Fibroblast of lung (primary cell): ENCODE results near the gene SYT15. TPM values are rescaled to one million over a fixed set of nuclear protein-coding genes. Genes with fewer than 3 reads are reported as not detected.

Experiments used
- DNase-seq, 2 donors: peaks; one replicate each; pipeline versions ENCODE4 v3.0.0 to v3.0.0-alpha.2; 2010; ENCODE audit warnings: low read depth in 2 of 2
- H2AFZ ChIP-seq: 2 replicates; pipeline ENCODE4 v1.5.1; 2012; ENCODE audit warnings: low read length, control low read depth, inconsistent platforms
- H3K27ac ChIP-seq: 2 replicates; pipeline ENCODE4 v1.5.1; 2011; ENCODE audit warnings: low read length, control low read depth; ENCODE audit not compliant: insufficient read depth
- H3K27me3 ChIP-seq: 2 replicates; pipeline ENCODE4 v1.5.1; 2011; ENCODE audit warnings: mild to moderate bottlenecking, low read length; ENCODE audit not compliant: control insufficient read depth, insufficient read depth
- H3K36me3 ChIP-seq: 2 replicates; pipeline ENCODE4 v1.5.1; 2011; ENCODE audit warnings: low read length; ENCODE audit not compliant: control insufficient read depth, insufficient read depth
- H3K4me1 ChIP-seq: 2 replicates; pipeline ENCODE4 v1.5.1; 2011; ENCODE audit warnings: low read length; ENCODE audit not compliant: control insufficient read depth, insufficient read depth; ENCODE audit errors: extremely low read depth
- H3K4me2 ChIP-seq: 2 replicates; pipeline ENCODE4 v1.5.1; 2011; ENCODE audit warnings: low read length, control low read depth; ENCODE audit not compliant: insufficient read depth; ENCODE audit errors: extremely low read depth
- H3K4me3 ChIP-seq, 4 experiments: fragments of 200-600 bp in 1 of 4; sonication (generic) in 1 of 4; replicated peaks in 1 of 4; 2 replicates each; pipeline ENCODE4 v1.5.1; 2011 to 2016; ENCODE audit warnings: low read length in 4 of 4, low read depth in 3 of 4, mild to moderate bottlenecking in 3 of 4, control low read depth in 2 of 4, inconsistent platforms in 1 of 4, mixed read lengths in 1 of 4; ENCODE audit not compliant: insufficient read depth in 1 of 4; ENCODE audit errors: control extremely low read depth in 1 of 4
- H3K79me2 ChIP-seq: 2 replicates; pipeline ENCODE4 v1.5.1; 2012; ENCODE audit warnings: mild to moderate bottlenecking, low read length, inconsistent platforms; ENCODE audit not compliant: control insufficient read depth, insufficient read depth
- H3K9ac ChIP-seq: 2 replicates; pipeline ENCODE4 v1.5.1; 2011; ENCODE audit warnings: mild to moderate bottlenecking, low read length, control low read depth; ENCODE audit not compliant: insufficient read depth
- H3K9me3 ChIP-seq: 2 replicates; pipeline ENCODE4 v1.5.1; 2012; ENCODE audit warnings: low read depth, low read length; ENCODE audit not compliant: control insufficient read depth, insufficient read depth
- H4K20me1 ChIP-seq: 2 replicates; pipeline ENCODE4 v1.5.1; 2011; ENCODE audit warnings: low read length; ENCODE audit not compliant: control insufficient read depth, insufficient read depth; ENCODE audit errors: extremely low read depth
- CTCF ChIP-seq, 2 donors: IDR thresholded peaks in 1 of 2; conservative IDR thresholded peaks in 1 of 2; 1 replicate in 1 of 2; 2 replicates in 1 of 2; pipeline ENCODE4 v1.5.1; 2011 to 2012; ENCODE audit warnings: low read length in 2 of 2, control low read depth in 1 of 2, inconsistent platforms in 1 of 2, low read depth in 1 of 2, mild to moderate bottlenecking in 1 of 2
- EZH2 ChIP-seq: IDR thresholded peaks from 2 replicates; pipeline ENCODE4 v1.5.1; 2012; ENCODE audit warnings: low read length, control low read depth, mild to moderate bottlenecking; ENCODE audit errors: missing control alignments
- polyA plus RNA-seq, 2 donors: library from polyadenylated mRNA; depleted of rRNA in 1 of 2; stranded (reverse) in 1 of 2; unstranded in 1 of 2; fragments of >200 nt; gene quantifications; 2 replicates each; pipeline ENCODE4 v1.2.1, GENCODE V29; 2011 to 2012; ENCODE audit warnings: missing spikeins in 1 of 2
- total RNA-seq: library from RNA; depleted of rRNA; stranded (reverse); fragments of >200 nt; gene quantifications from 2 replicates; pipeline ENCODE4 v1.2.1, GENCODE V29; 2014

The SYT15 gene
- total and polyA plus RNA-seq, 2 donors (not counting 1 experiment from before 2014, with no cell fraction given) = under 0.01 to 0.31 TPM

GRCh38 chr10:46554166-46554781 lies 24.7 kb upstream of the SYT15 start:
- no peak overlapping the region for H3K4me2 ChIP-seq
- no peaks in the 10 kb centered on the region for H4K20me1 ChIP-seq
- H3K27me3 ChIP-seq = peaks cover 54% of the 10 kb centered on the region
- no peak for DNase-seq
- no peak overlapping the region for H3K27ac ChIP-seq
- no peak overlapping the region for H2AFZ ChIP-seq
- no peak for TF ChIP-seq EZH2
- TF ChIP-seq CTCF (conservative IDR thresholded peaks at IDR 0.05 in 1 of 2, IDR thresholded peaks at IDR 0.05 in 1 of 2; ENCODE audit: low read depth in 1 of 2, low read length in 2 of 2) = no peak
- no peaks in the 10 kb centered on the region for H3K36me3 ChIP-seq
- no peaks in the 10 kb centered on the region for H3K9me3 ChIP-seq
- no peak overlapping the region for H3K9ac ChIP-seq
- H3K4me1 ChIP-seq = no peaks in the 10 kb centered on the region
- H3K79me2 ChIP-seq = no peaks in the 10 kb centered on the region
- no peak overlapping the region for H3K4me3 ChIP-seq

GRCh38 chr10:46555366-46555712 lies 23.6 kb upstream of the SYT15 start:
- Histone ChIP-seq H3K9me3 (no peaks in the 10 kb centered on the region), H3K4me1 (no peaks in the 10 kb centered on the region), H3K79me2 (no peaks in the 10 kb centered on the region), H3K4me3 (no peak overlapping the region), H4K20me1 (no peaks in the 10 kb centered on the region), H3K4me2 (no peak overlapping the region), H3K27me3 (peaks cover 59% of the 10 kb centered on the region), H3K27ac (no peak overlapping the region), H3K9ac (no peak overlapping the region), H3K36me3 (no peaks in the 10 kb centered on the region), H2AFZ (no peak overlapping the region)
- TF ChIP-seq EZH2 (no peak), CTCF (conservative IDR thresholded peaks at IDR 0.05 in 1 of 2, IDR thresholded peaks at IDR 0.05 in 1 of 2; ENCODE audit: low read depth in 1 of 2, low read length in 2 of 2) (no peak)
- no peak for DNase-seq

- H3K4me1 ChIP-seq = no peaks in the 10 kb centered on the region
- TF ChIP-seq EZH2 = peak; percentile 99
- no peak for TF ChIP-seq CTCF (conservative IDR thresholded peaks at IDR 0.05 in 1 of 2, IDR thresholded peaks at IDR 0.05 in 1 of 2; ENCODE audit: low read depth in 1 of 2, low read length in 2 of 2)
Observed at GRCh38 chr10:46555713-46556514, 23.0 kb upstream of the SYT15 start.

More at GRCh38 chr10:46555713-46556514, 23.0 kb upstream of the SYT15 start:
- Histone ChIP-seq H3K27me3 (peaks cover 65% of the 10 kb centered on the region), H3K27ac (no peak overlapping the region), H3K9ac (no peak overlapping the region), H3K4me3 (no peak overlapping the region), H4K20me1 (no peaks in the 10 kb centered on the region), H3K36me3 (no peaks in the 10 kb centered on the region), H3K9me3 (no peaks in the 10 kb centered on the region), H3K4me2 (no peak overlapping the region), H2AFZ (no peak overlapping the region), H3K79me2 (no peaks in the 10 kb centered on the region)
- no peak for DNase-seq
